GM21526 (cell line): ENCODE results near the gene GLIS1.

Source experiments
- ATAC-seq: cut with Tn5 transposase; IDR thresholded peaks from one replicate; pipeline ENCODE4 v1.9.1; 2021; ENCODE audit warnings: moderate library complexity; ENCODE audit not compliant: unreplicated experiment, low FRiP score

The GLIS1 gene

DNA sequence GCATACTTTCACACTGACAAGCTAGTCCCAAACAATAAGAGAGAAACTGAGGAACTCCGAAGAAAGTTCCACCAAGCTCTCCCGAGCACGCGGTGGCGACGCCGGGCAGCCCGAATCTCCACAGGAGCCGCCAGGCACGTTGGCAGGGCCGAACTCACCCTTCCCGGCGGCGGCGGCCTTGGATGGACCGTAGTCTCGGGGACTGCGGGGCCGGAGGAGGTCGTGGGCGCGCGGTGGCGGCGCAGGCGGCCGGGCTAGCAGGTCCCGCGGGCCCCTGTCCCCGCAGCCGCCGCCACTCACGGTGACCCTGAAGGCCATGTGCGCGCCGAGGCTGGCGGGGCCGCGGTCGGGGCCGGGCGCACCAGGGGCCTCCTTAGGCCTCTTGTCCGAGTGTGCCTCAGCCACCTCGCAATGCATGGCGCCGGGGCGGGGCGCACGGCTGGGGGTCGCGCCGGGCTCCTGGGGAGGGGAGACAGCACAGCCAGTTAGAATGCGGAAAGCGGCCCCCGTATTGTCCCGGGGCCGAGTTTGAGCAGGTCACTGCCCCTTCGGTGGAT, 1.2 kb downstream of the GLIS1 start:
- ATAC-seq: no peak

DNA sequence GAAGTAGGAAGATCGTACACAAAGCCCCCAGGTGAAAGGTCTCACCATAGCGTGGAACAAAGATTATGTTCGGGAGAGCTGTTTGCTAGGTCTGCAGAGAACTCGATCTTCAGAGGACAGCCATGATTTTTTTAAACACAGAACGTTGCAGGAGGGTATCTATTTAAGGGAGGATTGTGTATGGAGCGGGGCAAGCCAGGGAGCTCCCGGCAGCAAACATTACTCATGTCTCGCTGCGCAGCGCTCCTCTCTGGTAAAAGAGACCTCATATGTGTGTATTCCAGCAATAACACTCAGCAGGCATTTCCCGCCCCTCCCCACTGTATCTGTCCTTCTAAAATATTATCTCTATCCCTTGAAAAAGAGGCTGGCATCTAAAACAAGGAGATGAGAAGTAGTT, 2.7 kb downstream of the GLIS1 start:
- ATAC-seq: no peak

DNA sequence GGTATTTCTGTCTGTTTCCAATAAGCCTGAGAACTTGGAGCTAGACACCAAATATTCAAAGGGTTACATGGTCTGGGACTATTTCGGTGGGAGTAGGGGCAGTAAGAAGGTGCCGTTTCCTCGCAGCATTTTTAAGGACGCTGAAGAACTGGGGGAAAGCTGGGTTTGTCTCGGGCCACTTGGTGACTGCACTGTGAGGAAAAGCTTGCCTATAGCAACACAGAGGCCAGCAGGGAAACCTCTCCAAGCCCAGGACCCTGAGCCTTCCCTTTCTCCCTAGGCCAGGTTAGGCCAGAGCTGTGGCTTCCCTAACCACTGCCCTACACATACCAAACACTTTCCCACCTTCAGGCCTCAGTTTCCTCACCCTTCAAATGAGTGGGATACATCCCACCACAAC, 3.3 kb downstream of the GLIS1 start:
- ATAC-seq: no peak

DNA sequence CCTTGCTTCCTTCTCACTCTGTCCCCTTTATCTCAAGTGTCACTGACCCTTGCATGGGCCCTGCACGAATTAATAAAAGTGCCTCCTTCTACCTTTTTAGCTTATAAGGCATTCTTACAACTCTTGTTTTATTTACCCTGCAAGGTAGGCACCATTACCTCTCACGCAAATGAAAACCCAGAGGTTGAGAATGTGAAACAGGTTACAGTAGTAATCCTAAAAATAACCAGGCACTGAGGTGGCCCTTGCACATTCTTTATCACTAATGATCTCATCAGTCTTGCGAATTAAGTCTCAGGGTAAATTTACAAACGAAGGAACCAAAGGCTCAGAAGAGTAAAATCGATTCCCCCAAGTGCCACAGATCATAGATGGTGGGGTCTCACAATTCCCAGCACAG, 3.7 kb downstream of the GLIS1 start:
- no peak for ATAC-seq

DNA sequence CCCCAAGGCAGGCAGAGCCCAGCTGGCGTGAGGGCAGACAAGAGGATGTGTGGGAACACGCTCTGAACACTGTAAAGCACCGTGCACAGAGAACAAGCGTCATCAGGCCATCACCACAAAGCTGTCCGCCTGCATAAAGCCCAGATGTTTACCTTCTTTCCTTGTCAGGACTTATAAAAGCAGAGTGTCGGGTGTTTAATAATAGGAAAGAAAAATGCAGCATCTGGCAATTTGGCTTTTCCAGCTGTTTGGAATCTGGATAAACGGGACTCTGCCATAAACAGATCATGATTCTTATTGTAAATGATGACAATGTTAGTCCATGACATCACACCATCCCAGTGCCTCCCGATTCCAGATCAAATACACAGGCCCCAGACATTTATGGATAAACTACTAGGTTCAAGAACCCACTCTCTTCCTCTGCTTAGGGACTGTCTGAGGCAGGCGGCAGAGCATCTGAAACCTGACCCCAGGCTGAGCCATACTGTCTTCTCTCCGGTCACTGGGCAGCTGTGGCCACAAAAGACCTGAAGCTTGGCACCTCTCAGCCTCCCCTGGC, 4.2 kb downstream of the GLIS1 start:
- ATAC-seq: no peak

DNA sequence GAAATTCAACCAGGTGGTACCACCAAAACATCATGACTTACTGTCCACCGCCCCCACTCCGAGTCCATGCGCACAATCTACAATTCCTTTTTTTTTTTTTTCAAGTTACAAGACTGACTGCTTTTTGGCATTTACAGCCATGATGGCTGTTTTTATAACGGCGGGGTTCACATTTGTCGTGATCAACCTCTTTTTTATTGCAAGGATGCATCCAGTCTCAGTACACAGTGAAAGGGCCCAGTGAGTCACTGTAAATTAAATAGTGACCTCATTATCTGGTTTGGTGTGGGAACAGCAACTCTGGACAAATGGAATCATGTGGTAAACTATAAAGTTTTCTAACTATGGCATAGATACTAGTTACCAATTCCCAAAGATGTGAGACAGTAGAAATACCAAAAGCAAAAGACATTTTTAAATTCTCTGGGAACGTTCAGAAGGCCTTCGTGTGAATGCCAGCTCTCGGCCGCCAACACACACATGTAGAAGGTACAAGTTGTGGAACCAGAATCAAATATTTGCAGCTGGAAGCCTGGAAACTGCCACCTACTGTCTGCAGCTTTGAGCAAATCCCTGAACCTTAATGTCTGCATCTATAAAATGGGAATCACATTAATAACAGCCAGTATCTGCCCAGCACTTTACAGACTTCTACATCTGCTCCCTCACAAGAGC, 4.9 kb downstream of the GLIS1 start:
- no peak for ATAC-seq

DNA sequence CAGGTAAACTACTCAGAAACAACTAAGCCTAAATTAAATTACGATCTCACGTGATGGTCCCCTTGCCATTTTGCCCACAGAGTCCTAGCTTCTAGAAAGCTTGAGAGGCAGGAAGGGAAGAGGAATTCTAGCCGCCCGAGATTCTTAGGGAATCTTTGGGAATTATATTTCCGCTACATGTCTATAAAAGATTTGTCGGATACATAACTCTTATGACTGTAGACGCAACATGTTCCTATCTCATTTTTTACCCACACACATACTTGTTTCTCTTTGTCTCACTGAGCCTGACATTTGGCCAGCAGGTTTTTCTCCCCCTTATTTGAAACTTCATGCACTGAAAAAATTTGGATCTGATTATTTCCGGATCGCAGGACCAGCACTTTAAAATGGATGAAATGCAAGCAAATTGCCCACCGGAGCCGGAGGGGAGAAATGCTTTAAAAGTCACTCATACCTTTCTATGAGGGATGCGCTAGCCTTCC, 5.5 kb downstream of the GLIS1 start:
- ATAC-seq: no peak

DNA sequence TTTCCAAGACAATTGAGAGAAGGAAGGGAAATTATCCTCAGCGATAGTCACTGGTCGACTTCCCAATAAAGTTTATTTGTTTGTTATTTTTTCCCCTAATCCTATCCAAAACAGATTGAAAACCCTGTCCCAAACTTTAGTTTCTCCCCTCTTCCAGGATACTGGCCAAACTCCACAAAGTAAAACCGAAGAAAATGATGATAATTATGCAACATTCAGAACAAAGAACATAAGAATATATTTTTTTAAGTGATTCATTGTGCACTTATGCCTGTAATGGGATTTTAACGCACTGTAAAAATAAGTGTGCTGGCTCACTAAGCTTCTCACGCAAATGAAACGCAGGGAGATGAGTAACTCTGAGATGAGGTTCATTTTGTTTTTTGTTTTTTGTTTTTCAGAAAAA, 6.0 kb downstream of the GLIS1 start:
- no peak for ATAC-seq

DNA sequence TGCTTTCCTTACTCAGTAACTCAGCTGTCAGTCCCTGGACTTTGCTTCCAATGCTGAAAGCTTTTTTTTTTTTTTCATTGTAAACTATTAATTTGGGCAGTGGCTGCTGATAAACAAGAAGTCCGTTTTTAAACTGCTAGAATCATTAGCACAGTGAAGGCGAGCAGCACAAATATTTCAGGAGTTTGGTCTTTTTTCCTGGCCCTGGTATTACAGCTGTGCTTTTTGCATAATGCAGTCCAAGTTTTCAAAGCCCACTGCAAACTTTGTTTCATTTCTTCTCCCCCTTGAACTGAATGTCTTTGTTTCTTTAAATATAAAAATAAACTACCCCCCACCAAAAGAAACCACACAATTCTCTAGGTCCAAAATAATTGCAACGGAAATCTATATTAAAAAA, 6.6 kb downstream of the GLIS1 start:
- ATAC-seq: no peak

DNA sequence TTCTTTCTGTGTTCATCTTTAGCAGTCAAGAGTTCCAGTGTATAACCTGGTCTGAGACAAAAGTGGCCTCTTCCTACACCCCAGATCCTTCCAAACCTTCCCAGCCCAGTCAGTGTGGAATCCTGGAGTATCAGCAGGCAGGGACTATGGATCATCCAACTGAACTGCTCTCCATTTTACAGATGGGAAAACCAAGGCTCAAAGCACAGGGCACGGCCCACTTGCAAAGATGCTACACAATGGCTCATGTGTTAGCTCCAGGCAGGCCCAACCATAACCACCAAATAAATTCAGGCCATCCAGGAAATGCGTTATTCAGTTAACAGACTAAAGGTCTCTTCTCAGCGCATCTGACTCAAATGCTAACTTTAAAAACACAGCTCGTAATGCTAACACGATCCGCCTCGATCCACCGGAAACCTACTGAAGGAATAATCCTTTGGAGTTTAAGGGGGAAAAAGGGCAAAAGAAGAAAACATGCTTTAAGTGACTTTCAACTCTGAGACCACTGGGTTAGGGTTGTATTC, 7.1 kb downstream of the GLIS1 start:
- no peak for ATAC-seq

DNA sequence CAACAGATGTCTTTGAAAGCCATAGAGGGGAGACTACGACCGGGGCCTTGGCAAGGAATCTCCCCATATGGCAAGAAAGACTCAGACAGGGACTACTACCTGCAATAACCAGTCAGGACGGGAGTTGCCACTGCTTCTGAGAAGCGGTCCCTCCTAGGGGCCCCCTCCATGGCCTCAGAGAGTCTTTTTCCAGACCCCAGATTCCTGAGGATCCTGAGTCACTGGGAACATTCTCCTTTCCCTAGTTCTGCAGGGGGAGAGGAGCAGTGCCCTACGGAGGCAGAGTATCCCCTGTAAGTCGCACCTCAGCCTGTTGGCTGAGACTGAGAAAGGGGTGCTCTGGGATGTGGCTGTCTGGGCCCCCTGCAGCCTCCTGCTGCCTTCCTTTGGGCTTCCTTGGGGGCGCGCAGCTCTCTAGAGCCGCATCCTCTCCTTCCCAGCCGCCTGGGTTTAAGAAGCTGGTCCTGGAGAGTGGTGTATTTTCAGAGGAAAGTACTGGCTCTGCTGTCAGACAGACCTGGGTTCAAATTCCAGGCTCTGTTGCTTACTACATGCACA, 7.8 kb downstream of the GLIS1 start:
- no peak for ATAC-seq

DNA sequence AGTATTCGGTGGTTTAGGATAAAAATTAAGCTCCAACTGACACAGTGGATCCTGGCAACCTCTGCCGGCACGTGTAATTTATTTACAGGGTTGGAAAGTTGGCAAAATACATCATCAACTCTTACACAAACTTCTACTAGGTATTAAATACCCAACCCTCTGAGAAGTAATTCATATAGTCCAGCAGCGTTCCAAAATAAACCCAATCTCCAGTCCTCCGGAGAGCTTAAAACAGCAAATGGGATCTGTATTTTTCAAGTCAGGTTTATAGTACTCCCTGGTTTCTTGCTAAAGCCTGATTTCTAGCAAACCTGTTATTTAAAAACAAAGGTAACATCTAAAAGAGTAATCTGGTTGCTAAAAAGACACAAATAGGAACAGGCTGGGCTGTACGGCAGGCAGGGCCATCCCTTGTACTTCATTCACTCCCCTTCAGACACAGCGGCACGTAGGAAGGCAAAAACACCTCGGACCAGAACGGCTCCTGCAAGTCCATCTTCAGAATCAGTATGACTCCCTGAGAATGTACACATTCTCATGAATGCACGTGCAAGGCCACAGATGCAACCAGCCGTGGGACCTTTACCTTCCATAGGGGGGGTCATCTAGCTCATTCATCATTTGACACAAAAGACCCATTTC, 8.6 kb downstream of the GLIS1 start:
- no peak for ATAC-seq

DNA sequence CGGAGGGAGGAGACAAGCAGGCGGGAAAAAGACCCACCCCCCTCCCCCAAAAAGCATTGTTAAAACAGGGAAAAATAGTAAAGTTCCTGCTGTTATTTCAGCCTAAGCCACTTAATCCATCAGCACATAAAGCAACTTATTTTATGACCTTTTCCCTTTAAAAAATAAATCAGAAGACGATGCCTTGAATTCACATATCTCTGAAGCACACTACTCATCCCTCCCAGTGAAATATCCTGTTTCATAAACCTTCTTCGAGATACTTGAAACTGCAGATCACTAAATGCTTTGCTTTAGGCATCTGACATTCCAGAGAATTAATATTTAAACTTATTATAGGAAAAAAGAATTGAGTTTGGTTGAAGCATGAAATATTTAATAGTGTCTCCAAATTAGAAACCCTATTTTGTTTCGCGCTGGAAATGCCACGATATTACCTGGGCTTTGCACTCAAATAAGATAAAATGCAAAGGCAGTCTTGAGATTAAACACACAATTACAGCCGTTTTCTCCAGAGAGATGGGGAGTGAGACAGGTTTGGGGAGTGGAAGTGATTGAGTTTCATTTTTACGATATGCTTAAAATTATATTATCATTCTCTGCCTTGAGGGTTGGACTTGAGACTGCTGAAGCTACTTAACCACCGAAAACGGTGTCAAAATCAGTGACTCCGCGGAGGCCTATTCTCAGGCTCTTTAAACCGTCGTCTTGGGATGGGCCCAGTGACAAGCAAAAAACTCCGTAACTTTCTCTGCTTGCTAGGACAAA, 9.3 kb downstream of the GLIS1 start:
- no peak for ATAC-seq

DNA sequence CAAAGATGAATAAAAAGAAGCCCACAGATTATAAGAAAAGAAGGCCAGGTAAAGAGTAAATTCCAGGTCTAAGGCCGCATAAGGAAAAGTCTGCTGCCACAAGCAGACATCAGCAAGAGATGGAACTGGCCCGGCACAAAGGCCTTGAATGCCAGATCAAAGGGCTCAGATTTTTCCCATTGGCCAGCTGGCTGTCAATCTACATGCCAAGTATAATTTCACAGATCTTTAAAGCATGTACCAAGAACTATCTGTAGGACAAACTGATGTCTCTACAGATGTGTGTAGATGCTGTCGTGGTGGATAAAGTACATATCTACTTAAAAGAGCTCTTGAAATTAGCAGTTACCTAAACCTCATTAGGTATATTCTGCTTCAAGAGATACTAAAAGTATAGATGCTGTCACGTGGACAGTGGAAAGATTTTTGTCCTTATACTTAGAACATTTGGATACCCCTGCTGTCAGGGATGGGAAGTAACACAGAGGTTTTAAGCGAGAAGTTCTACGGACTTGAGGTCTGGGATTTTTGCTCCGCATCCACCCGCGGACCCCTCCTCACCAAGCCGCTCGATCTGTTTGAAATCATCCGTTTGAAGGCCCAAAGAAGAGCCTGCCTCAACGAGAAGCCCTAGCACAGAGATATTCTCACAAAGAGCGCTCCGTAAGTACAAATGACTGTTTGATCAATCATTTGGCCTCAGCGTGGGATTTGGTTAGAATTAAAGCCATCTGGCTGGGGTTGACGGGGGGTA, 10.1 kb downstream of the GLIS1 start:
- no peak for ATAC-seq

DNA sequence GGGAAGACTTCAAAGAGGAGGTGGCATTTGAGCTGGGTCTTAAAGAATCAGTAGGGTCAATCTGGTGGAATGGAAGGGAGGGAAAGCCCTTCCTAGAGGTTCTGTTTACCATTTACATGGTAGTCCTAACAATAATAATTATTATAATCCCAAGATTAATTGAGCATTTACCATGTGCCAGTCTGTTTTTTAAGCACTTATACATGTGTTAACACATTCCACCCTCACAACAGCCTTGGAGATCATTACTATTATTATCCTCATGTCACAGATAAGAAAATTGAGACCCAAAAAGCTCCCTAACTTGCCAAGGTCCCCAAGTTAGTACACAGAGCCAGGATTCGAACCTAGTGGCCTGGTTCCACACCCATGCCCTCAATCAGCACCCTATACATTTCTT, 10.8 kb downstream of the GLIS1 start:
- ATAC-seq: no peak

DNA sequence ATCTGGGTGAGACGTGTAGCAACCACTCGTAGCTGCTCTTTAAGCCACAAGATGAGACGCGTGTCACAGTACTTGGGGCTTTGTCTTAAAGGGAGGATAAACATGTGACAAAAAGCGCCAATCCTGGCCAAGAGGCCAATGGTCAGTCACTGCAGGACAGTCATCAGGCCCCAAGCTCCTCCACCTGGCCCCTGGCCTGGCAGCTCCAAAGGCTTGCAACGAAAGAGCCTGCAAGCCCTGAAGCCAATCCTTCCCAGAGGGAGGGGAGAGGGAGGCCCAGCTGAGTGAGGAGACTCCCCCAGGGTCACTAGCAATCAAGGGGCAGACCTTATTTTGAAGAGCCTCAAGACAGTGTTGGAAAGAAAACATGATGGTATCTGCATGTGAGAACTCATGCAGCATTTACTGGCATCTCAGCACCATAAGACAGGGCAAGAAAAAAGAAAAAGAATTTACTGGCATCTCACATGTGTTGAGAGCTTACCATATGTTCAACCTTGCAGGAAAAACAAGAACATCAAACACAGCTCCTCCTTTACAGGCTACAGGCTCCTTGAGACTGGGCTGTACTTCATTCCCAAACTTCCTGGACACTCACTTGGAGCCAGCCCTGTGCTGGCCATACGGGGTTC, 11.4 kb downstream of the GLIS1 start:
- no peak for ATAC-seq

DNA sequence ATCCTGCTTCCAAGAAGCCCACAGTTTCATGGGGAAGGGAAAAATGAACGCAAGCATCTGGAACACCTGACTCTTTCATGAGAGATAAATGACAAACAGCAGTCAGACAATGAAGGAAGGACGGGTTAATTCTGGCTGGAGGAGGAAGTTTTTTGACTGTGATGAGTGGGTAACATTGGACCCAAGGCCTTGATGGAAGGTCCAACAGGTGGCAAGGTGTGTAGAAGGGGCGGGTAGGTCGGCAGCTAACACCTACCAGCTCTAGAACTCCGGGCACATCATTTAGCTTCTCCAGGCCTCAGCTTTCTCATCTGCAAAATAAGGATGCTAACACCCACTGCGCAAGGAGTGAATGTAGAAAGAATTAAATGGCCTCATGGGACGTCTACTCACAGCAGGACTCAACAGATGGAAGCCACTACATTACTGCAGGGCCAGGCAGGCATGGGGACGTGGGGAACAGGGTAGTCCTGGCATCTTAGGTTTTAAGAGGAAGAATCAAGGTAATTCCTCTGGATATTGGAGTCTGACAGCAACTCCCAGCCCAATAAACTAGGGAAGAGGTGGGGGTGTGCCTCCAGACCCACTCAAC, 12.9 kb downstream of the GLIS1 start:
- no peak for ATAC-seq

DNA sequence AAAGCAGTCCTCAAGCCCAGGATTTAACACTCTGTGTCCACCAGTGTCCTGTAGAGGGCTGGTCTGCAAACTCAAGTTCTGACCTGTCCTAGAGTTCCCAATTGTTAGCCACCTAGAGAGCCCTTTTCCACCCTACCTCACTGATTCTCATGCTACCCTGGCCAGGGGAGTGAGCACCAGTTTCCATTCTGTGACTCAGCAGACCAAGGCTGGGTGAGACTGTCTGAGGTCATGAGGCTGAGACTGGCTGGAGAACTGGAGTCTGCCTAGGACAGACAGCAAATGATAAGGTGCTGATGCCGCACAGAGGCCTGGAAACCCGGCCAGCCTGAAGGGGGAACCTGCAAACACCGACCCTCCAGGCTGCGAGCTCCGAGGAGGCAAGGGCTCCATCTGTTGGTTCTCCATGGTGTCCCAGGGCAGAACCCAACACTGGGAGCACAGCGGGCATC, 13.7 kb downstream of the GLIS1 start:
- no peak for ATAC-seq

DNA sequence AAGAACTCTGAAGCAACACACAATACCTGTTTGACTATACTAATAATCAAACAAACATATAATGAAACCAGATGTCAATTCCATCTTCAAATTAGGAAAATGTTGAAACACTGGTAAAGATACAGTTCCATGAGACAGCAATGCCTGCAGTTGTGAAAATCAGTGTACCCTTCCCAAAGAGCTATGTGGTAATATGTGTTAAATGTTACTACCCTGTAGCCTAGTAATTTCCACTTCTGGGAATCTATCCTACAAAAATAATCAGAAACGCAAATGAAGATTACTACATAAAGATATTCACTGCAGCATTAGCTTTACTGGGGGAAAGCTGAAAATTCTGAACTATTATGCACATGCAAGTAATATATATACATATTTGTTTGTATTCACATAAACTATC, 16.9 kb downstream of the GLIS1 start:
- no peak for ATAC-seq
